DLD1 (cell line): ENCODE measurements around the gene MAP2.

Source experiments
- in situ Hi-C: cut with HindIII; loops from 2 replicates; pipeline ENCODE4 v1.10.0; 2017; ENCODE audit warnings: low sequenced_read_pairs

The MAP2 gene

DNA sequence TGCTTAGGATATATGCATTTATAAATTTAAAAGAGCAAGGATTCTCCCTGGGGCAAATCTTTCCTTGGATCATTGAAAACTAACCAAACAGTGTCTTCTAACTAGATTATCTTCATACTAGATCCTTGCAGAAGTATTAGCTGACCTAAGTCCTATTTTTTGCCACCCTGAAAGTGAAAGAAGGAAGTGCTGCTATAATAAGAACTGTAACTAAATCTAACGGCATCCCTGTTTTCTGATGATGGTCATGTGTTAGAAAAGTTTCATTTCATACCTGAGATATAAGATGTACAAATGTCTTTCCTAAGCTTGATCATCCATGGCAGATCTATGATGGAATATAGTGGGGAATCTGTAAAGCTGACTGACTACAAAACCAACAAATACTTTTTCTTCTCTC lies 102.7 kb downstream of the MAP2 start:
- in situ Hi-C loops: no loop called here

DNA sequence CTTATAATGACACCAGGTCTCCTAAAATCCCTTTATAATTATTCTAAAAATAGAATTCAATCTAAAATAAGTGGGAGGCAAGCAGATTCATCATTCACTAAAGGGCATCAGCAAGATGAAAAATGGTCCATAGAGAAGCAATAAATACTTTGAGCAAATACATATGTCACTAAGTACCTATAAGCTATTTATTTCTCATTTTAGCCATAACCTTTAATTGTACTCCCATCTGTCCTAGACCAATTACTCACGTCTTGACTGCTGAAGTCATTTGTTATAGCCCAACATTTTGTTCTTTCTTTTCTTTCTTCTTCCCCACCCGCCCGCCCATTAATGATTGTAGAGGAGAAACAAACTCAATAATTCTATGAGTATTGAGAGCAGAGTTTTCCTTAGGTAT lies 105.7 kb downstream of the MAP2 start:
- in situ Hi-C loops: no loop called here

- in situ Hi-C loops: no loop called here
Observed at GRCh38 chr2:209532321-209532720, 108.5 kb downstream of the MAP2 start.

- in situ Hi-C loops: no loop called here
Observed at GRCh38 chr2:209533391-209533790, 109.5 kb downstream of the MAP2 start.

DNA sequence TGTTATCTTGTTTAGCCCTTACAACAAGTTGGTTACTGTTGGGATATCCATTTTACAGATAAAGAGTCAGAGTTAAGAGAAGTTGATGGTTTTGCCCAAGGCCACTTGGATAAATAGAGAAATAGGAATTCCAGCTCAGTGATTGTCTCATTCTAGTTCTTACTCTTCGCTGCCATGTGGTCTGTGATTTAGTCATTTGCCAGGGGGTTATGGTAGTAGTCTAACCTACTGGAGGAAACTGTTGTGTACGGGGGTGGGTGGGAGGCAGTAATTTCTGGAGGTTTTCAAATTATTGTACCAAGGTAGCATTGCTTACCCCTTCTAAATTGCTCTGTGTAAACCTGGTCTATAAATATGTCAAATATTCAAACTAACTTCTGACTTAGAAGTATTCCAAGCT lies 110.4 kb downstream of the MAP2 start:
- in situ Hi-C loops: no loop called here

- in situ Hi-C loops: no loop called here
Observed at GRCh38 chr2:209536363-209536762, 112.5 kb downstream of the MAP2 start.

DNA sequence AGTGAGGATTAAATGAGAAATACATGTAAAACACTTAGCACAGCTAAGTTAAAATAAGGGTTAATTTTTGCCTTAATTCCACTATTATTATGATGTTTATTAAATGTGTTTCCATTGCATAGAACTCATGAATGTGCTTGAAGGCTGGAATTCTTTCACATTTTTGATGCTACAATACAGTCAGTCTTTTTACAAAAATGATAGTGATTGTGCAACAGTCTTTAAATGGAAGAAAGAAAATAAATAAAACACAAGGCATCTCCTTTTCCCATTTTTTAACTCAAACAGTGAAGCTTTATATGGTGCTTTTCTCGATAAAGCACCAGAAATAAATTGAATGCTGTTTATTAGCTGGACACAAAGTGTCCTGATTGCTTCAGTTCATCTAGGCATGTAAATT lies 123.9 kb downstream of the MAP2 start:
- in situ Hi-C loops: no loop called here

GRCh38 chr2:209549589-209549988 lies 125.7 kb downstream of the MAP2 start:
- in situ Hi-C loops: no loop called here

DNA sequence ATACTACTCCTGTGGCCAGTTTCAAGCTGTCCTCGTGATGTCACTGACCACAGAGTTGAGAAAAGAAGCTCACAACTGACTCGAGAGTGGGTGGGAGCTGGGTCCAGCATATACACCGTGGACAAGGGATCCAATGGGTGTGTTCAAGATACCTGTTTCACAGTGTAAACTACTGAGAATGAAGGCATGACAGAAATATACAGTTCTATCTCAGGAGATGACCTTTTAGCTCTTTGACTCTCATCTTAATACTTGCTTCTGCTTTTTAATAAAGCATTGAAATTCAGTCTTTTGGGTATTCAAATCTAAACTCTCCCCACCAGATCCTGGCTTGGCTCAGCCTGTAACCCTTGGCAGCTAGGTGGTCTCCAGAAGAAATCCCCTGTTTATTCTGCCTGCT lies 130.1 kb downstream of the MAP2 start:
- in situ Hi-C loops: no loop called here

DNA sequence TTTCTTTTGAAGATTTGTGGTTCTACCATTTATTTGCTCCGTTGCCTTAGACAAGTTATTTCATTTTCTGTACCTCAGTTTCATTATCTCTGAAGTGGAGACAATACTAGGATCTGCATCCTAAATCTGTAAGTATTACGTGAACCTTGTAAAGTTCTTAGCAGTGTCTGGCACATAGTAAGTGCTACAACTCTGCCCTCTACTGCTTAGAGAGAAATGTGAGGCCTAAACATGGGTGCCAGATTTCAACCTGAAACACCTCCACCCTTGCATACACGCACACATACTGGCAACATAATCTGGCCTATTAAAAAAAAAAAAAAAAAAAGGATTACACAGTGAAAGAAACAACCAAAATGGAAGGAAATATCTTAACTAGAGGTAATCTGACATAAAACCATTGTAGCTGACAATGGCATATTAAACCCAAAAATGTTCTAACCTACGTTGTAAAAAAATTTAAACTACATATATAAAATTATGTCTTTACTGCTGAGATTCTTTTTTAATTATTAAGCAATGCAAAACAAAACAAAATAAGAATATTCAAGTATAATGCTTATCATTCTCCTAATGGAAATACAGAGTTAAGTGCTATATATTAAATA lies 132.6 kb downstream of the MAP2 start:
- in situ Hi-C loops: no loop called here

- in situ Hi-C loops: no loop called here
Observed at GRCh38 chr2:209560911-209561310, 137.1 kb downstream of the MAP2 start.

DNA sequence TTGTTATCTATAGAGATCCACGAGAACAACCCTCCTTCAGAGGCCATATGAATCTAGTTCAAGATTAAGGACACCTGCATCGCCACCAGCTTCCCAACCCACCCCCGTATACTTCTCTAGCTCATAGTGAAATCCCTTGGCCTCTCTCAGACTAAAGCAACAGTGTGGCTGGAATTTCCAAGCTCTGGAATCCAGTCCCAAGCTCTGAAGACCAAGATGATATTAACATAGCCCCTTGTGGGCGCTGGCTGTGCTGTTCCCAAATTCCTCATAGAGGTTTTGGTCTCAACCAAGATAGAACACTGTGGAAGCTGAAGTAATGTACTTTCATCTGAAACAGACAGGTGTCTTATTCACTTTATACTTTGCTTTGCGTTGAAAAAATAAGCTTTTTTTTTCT lies 139.6 kb downstream of the MAP2 start:
- in situ Hi-C loops: no loop called here

DNA sequence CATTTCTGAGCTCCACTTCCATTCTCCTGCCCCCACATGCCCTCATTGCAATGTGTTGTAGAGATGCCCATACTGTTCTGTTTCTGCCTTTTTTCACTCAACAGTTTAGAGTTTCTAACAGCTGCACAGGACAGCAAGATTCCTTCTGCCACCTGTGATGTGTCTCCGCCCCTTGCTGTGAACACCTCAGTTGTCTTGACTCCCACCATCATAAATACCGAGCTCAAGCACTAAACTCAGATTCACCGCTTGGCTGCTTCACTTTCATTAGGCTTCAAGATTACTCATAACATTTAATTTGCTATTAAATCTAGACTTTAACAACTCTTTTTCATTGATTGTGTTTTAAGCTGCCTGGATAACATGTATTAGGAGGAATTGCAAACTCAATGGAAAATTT lies 141.0 kb downstream of the MAP2 start:
- in situ Hi-C loops: no loop called here

- in situ Hi-C loops: no loop called here
Observed at GRCh38 chr2:209565896-209566582, 142.2 kb downstream of the MAP2 start.

GRCh38 chr2:209570194-209570593 lies 146.3 kb downstream of the MAP2 start:
- in situ Hi-C loops: no loop called here

DNA sequence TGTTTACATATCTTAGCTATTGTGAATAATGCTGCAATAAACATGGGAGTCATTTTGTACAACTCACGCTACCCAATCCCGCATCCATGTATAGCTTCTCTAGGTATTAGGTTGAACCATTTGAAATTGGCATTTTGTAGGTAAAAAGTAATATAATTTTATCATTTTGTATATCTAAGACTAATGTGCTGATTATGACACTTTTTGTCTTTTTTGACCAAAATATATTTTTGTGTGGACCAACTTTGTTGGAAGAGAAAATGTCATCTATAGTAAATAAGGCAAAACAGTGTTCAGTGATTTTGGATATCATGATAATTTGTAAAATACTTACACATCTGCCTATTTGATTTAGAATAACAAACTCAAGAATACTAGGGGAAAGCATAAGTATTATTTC lies 150.7 kb downstream of the MAP2 start:
- in situ Hi-C loops: no loop called here

DNA sequence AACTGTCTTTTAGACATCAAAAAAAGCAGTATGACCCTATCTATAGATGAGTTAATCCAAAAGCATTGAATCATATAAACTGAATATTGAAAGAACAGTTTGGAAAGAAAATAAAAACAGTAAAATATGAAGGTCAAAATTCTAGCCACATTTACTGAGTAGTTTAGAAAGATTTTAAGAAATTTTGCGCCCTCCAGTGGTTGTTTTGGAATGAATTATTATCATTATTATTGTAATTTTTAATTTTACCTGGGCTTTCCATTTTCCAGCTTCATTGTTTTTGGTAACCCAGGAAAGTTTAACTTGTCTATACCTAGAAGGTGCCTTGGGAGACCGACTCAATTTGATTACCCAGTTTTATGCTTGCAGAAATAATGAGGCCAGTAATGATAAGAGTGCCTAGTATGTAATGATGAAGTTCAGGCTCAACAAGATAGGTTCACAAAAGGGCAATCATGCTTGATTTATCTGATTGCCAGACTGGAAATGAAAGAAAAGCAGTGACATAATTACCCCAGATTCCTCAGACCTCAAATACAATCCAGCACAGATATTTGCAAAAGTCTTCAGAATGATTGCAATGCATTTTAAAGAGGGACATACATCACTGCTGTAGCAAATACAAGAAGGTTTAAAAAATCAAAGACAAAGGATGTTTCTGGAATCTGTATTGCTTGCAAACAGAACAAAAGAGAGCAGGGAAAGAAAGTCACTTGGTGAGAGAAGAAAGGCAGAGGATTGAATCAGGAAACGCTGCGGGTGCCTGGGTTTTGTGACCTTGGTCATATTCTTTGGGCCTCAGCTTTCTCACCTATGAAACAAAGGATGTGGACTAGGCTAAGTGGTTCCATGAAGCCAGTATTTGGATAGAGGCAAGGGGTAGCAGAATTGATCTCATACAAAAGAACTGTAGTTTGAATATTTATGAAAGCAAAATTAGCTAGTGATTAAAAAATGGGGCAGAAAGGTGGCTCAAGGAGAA lies 153.8 kb downstream of the MAP2 start:
- in situ Hi-C loops: no loop called here

- in situ Hi-C loops: no loop called here
Observed at GRCh38 chr2:209578394-209579001, 154.7 kb downstream of the MAP2 start.

DNA sequence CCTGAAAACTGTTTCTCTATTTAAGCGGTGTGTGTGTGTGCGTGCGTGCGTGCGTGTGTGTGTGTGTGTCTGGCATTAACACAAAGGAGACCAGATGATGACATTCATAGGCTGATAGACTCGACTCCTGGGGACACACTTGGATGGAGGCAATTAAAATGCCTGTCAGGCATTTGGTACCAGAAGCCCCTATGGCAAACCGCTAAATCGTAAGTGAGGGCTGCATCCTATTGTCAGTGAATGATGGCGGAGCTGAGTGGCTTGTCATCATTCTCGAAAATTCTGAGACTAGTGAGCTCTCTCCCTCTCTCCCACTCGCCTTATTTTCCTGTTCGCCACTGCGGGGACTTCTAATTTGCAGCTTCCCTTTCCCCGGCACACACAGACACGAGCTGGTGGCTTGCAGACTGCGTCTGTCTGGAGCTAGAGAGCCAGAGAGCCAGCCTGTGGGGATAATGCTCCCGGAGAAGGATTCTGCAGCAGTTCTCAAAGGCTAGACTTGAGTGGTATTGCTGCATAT lies 155.4 kb downstream of the MAP2 start:
- in situ Hi-C loops: no loop called here

DNA sequence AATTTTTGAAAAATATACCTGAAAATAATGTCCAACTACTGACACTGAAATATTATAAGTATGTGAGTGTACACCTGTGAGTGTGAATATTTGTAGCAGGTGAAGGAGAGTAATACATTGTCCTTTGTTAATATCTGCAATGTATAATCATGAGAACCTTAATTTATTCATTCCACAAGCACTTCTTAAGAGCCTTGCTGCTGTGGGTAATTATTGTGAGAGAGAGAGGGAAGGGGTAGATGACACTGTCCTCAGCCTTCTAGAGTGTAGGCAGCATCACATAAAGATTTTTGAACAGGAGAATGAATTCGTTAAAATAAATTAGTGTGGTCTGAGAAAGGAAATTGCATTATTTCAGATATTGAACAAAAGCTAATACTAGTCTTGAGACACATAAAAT lies 157.2 kb downstream of the MAP2 start:
- in situ Hi-C loops: no loop called here

GRCh38 chr2:209582281-209582680 lies 158.4 kb downstream of the MAP2 start:
- in situ Hi-C loops: no loop called here
